ENCODE data around the gene HPS1. TPM values are rescaled to one million over a fixed set of nuclear protein-coding genes. Genes with fewer than 3 reads are reported as not detected.

The HPS1 gene
- total RNA-seq, 2 donors from 2014 or later: 39.6 to 43.3 TPM

GRCh38 chr10:98407017-98407743 lies 39.6 kb downstream of the HPS1 start:
- Histone ChIP-seq H3K36me3 (ENCODE audit: control insufficient read depth, insufficient read depth, low read length) (no peaks in the 10 kb centered on the region), H3K9me3 (ENCODE audit: control insufficient read depth, low read length) (no peaks in the 10 kb centered on the region), H3K27ac (ENCODE audit: low read depth, low read length) (no peak overlapping the region), H3K4me1 (ENCODE audit: control insufficient read depth, insufficient read depth, low read length) (no peaks in the 10 kb centered on the region), H3K4me3 (ENCODE audit: low read length) (no peak overlapping the region), H3K27me3 (ENCODE audit: control insufficient read depth, insufficient read depth, low read length, poor library complexity, severe bottlenecking) (no peaks in the 10 kb centered on the region), H3K9ac (ENCODE audit: extremely low read depth, low read length, poor library complexity, severe bottlenecking) (no peak overlapping the region)
- Mint-ChIP-seq H3K27ac (no peak overlapping the region), H3K27me3 (ENCODE audit: insufficient read depth) (no peaks in the 10 kb centered on the region), H3K36me3 (ENCODE audit: low read depth) (peaks cover 7% of the 10 kb centered on the region), H3K4me1 (no peaks in the 10 kb centered on the region), H3K4me3 (no peak overlapping the region), H3K9me3 (no peaks in the 10 kb centered on the region)
- WGBS, 2 experiments (ENCODE audit: insufficient coverage in 1 of 2, insufficient read length in 1 of 2): 78 to 79% methylated on average over 6 to 23 of the region's 23 CpGs
- TF ChIP-seq CTCF (conservative IDR thresholded peaks at IDR 0.05): no peak
- DNase-seq: no peak

GRCh38 chr10:98405422-98405821 lies 41.3 kb downstream of the HPS1 start:
- H3K4me1 ChIP-seq (ENCODE audit: control insufficient read depth, insufficient read depth, low read length): no peaks in the 10 kb centered on the region
- Mint-ChIP-seq H3K36me3 (ENCODE audit: low read depth) (peaks cover 7% of the 10 kb centered on the region), H3K27ac (no peak overlapping the region), H3K9me3 (no peaks in the 10 kb centered on the region), H3K4me3 (no peak overlapping the region), H3K27me3 (ENCODE audit: insufficient read depth) (no peaks in the 10 kb centered on the region), H3K4me1 (no peaks in the 10 kb centered on the region)
- H3K27ac ChIP-seq (ENCODE audit: low read depth, low read length): no peak overlapping the region
- no peak for TF ChIP-seq CTCF (conservative IDR thresholded peaks at IDR 0.05)
- no peak overlapping the region for H3K4me3 ChIP-seq (ENCODE audit: low read length)
- WGBS, 2 experiments (ENCODE audit: insufficient coverage in 1 of 2, insufficient read length in 1 of 2): 95 to 96% methylated on average over 10 to 12 of the region's 12 CpGs
- no peak overlapping the region for H3K9ac ChIP-seq (ENCODE audit: extremely low read depth, low read length, poor library complexity, severe bottlenecking)
- no peak for DNase-seq
- H3K36me3 ChIP-seq (ENCODE audit: control insufficient read depth, insufficient read depth, low read length): no peaks in the 10 kb centered on the region
- no peaks in the 10 kb centered on the region for H3K27me3 ChIP-seq (ENCODE audit: control insufficient read depth, insufficient read depth, low read length, poor library complexity, severe bottlenecking)
- H3K9me3 ChIP-seq (ENCODE audit: control insufficient read depth, low read length): no peaks in the 10 kb centered on the region

GRCh38 chr10:98404571-98405359 lies 42.0 kb downstream of the HPS1 start:
- no peaks in the 10 kb centered on the region for H3K27me3 ChIP-seq (ENCODE audit: control insufficient read depth, insufficient read depth, low read length, poor library complexity, severe bottlenecking)
- no peak for DNase-seq
- H3K27ac ChIP-seq (ENCODE audit: low read depth, low read length): no peak overlapping the region
- Mint-ChIP-seq H3K4me1 (no peaks in the 10 kb centered on the region), H3K36me3 (ENCODE audit: low read depth) (peaks cover 7% of the 10 kb centered on the region), H3K9me3 (no peaks in the 10 kb centered on the region), H3K4me3 (no peak overlapping the region), H3K27ac (no peak overlapping the region), H3K27me3 (ENCODE audit: insufficient read depth) (no peaks in the 10 kb centered on the region)
- no peak for TF ChIP-seq CTCF (conservative IDR thresholded peaks at IDR 0.05)
- no peaks in the 10 kb centered on the region for H3K36me3 ChIP-seq (ENCODE audit: control insufficient read depth, insufficient read depth, low read length)
- WGBS, 2 experiments (ENCODE audit: insufficient coverage in 1 of 2, insufficient read length in 1 of 2): 84 to 90% methylated on average over 8 of the region's 8 CpGs
- H3K4me3 ChIP-seq (ENCODE audit: low read length): no peak overlapping the region
- H3K9ac ChIP-seq (ENCODE audit: extremely low read depth, low read length, poor library complexity, severe bottlenecking): no peak overlapping the region
- H3K4me1 ChIP-seq (ENCODE audit: control insufficient read depth, insufficient read depth, low read length): no peaks in the 10 kb centered on the region
- H3K9me3 ChIP-seq (ENCODE audit: control insufficient read depth, low read length): no peaks in the 10 kb centered on the region

Data from endodermal cell (in vitro differentiated cells).